Lower leg skin (tissue), 4 donors: ENCODE results near the gene CMSS1. TPM values are rescaled to one million over a fixed set of nuclear protein-coding genes. Genes with fewer than 3 reads are reported as not detected.

Experiments
- DNase-seq, 2 donors: peaks; one replicate each; pipeline ENCODE4 v3.0.0-alpha.2; 2019; ENCODE audit warnings: low spot score in 2 of 2
- H3K4me3 ChIP-seq: fragments of 200-600 bp; sonication (generic); 2 replicates; pipeline ENCODE4 v1.5.1; 2017; ENCODE audit warnings: mild to moderate bottlenecking, low read depth; ENCODE audit not compliant: poor library complexity, severe bottlenecking
- CTCF ChIP-seq, 3 donors: fragments of 450-650 bp; IDR thresholded peaks; one replicate each; pipeline ENCODE4 v1.5.1; 2016; ENCODE audit warnings: antibody characterized with exemption in 3 of 3, mild to moderate bottlenecking in 3 of 3, moderate library complexity in 2 of 3
- POLR2A ChIP-seq, 2 donors: fragments of 450-650 bp; IDR thresholded peaks; one replicate each; pipeline ENCODE4 v1.6.1; 2016 to 2017; ENCODE audit warnings: antibody characterized with exemption in 2 of 2, mild to moderate bottlenecking in 1 of 2, moderate library complexity in 1 of 2
- WGBS, 2 donors: methylation state at CpG; one replicate each; pipeline ENCODE4 v1.1.5; 2018; 5-methylcytosine and 5-hydroxymethylcytosine counted together
- intact Hi-C: fragments of 100-400 bp; cut with DNase I; formaldehyde crosslinking; loops from one replicate; pipeline ENCODE4 v1.15.0; 2023; ENCODE audit warnings: low total_unique reads
- total RNA-seq, 4 donors: library from RNA; depleted of rRNA; stranded (reverse); fragments of >200 nt; gene quantifications; one replicate each; pipeline ENCODE4 v1.1.0, GENCODE V29; 2016

The CMSS1 gene
- total RNA-seq, 4 donors from 2014 or later = 3.7 to 13.2 (median 7.5) TPM

- intact Hi-C loops = no loop called here
- TF ChIP-seq POLR2A (IDR thresholded peaks at IDR 0.05) (no peak), CTCF (IDR thresholded peaks at IDR 0.05) (no peak)
- H3K4me3 ChIP-seq = no peak overlapping the region
- DNase-seq = no peak
- 73 to 79% methylated on average over 8 of the region's 8 CpGs for WGBS, 2 donors
Measured at GRCh38 chr3:99972380-99973104, 154.9 kb downstream of the CMSS1 start.

GRCh38 chr3:99974989-99975388 is 157.3 kb downstream of the CMSS1 start:
- intact Hi-C loops = no loop called here
- H3K4me3 ChIP-seq = no peak overlapping the region
- no peak for DNase-seq
- TF ChIP-seq POLR2A (IDR thresholded peaks at IDR 0.05) = no peak
- no peak for TF ChIP-seq CTCF (IDR thresholded peaks at IDR 0.05)
- WGBS, 2 donors = 85 to 96% methylated on average over 2 of the region's 2 CpGs

GRCh38 chr3:99976584-99976983 is 158.9 kb downstream of the CMSS1 start:
- TF ChIP-seq CTCF (IDR thresholded peaks at IDR 0.05) = no peak
- no peak for TF ChIP-seq POLR2A (IDR thresholded peaks at IDR 0.05)
- H3K4me3 ChIP-seq = no peak overlapping the region
- intact Hi-C loops = no loop called here
- DNase-seq = no peak

GRCh38 chr3:99978221-99978620 is 160.6 kb downstream of the CMSS1 start:
- DNase-seq = no peak
- TF ChIP-seq POLR2A (IDR thresholded peaks at IDR 0.05) (no peak), CTCF (IDR thresholded peaks at IDR 0.05) (no peak)
- H3K4me3 ChIP-seq = no peak overlapping the region
- intact Hi-C loops = no loop called here
- 96 to 100% methylated on average over 1 of the region's 1 CpG for WGBS, 2 donors

GRCh38 chr3:99980606-99981005 is 162.9 kb downstream of the CMSS1 start:
- TF ChIP-seq POLR2A (IDR thresholded peaks at IDR 0.05) (no peak), CTCF (IDR thresholded peaks at IDR 0.05) (no peak)

GRCh38 chr3:99981138-99981537 is 163.5 kb downstream of the CMSS1 start:
- 76 to 96% methylated on average over 1 of the region's 1 CpG for WGBS, 2 donors
- intact Hi-C loops = no loop called here
- TF ChIP-seq POLR2A (IDR thresholded peaks at IDR 0.05) (no peak), CTCF (IDR thresholded peaks at IDR 0.05) (no peak)
- DNase-seq = no peak
- H3K4me3 ChIP-seq = no peak overlapping the region

More at GRCh38 chr3:99980606-99981005, 162.9 kb downstream of the CMSS1 start:
- intact Hi-C loops = no loop called here
- 83 to 89% methylated on average over 3 of the region's 3 CpGs for WGBS, 2 donors
- no peak for DNase-seq
- no peak overlapping the region for H3K4me3 ChIP-seq
